HepG2 (cell line): ENCODE measurements around the gene TLX3.

Experiments
- EP300 ChIP-seq, 3 experiments: sonication (generic) in 1 of 3; formaldehyde crosslinking in 1 of 3; IDR thresholded peaks; 2 replicates each; pipeline versions ENCODE4 v1.5.1 to v1.6.1; 2011 to 2020; ENCODE audit warnings: low read depth in 2 of 3, low read length in 2 of 3, borderline replicate concordance in 1 of 3, improper control_type of control experiment in 1 of 3, mild to moderate bottlenecking in 1 of 3, missing genetic modification reagents in 1 of 3, moderate library complexity in 1 of 3
- GLMP ChIP-seq: sonication (generic); formaldehyde crosslinking; IDR thresholded peaks from 2 replicates; pipeline ENCODE4 v1.9.0; 2021; ENCODE audit warnings: missing genetic modification reagents, mild to moderate bottlenecking, borderline replicate concordance
- GZF1 ChIP-seq: sonication (generic); formaldehyde crosslinking; IDR thresholded peaks from 2 replicates; pipeline ENCODE4 v1.5.1; 2020; ENCODE audit warnings: mild to moderate bottlenecking, missing genetic modification reagents
- HINFP ChIP-seq: sonication (generic); formaldehyde crosslinking; IDR thresholded peaks from 2 replicates; pipeline ENCODE4 v1.4.0; 2020; ENCODE audit warnings: low read depth, mild to moderate bottlenecking, missing genetic modification reagents
- MYNN ChIP-seq: sonication (generic); formaldehyde crosslinking; IDR thresholded peaks from 2 replicates; pipeline ENCODE4 v1.4.0; 2020; ENCODE audit warnings: mild to moderate bottlenecking, low read depth, missing genetic modification reagents
- RAD51 ChIP-seq: fragments of 450-650 bp; IDR thresholded peaks from 2 replicates; pipeline ENCODE4 v1.6.1; 2016; ENCODE audit warnings: borderline replicate concordance
- ZBTB8A ChIP-seq: sonication (generic); formaldehyde crosslinking; IDR thresholded peaks from 2 replicates; pipeline ENCODE4 v1.4.0; 2020; ENCODE audit warnings: mild to moderate bottlenecking, low read depth, missing genetic modification reagents, borderline replicate concordance
- ZFP1 ChIP-seq: IDR thresholded peaks from 2 replicates; pipeline ENCODE4 v1.6.1; 2016
- ZFP62 ChIP-seq: sonication (generic); formaldehyde crosslinking; IDR thresholded peaks from 2 replicates; pipeline ENCODE4 v1.4.0; 2020; ENCODE audit warnings: missing genetic modification reagents

- TF ChIP-seq EP300 (IDR thresholded peaks at IDR 0.05; ENCODE audit: low read depth in 2 of 2, low read length in 2 of 2) (no peak), EP300 (CRISPR knock-in tag; IDR thresholded peaks at IDR 0.05; ENCODE audit: borderline replicate concordance) (no peak), ZBTB8A (CRISPR knock-in tag) (no peak), ZFP62 (CRISPR knock-in tag) (no peak), ZFP1 (CRISPR knock-in tag) (no peak), RAD51 (no peak), GLMP (CRISPR knock-in tag) (no peak), HINFP (CRISPR knock-in tag) (no peak), GZF1 (CRISPR knock-in tag) (no peak), MYNN (no peak)
Measured at GRCh38 chr5:171336521-171337209, 27.6 kb downstream of the TLX3 start.
